ENCODE data around the gene IMMP2L.

Gene IMMP2L

DNA sequence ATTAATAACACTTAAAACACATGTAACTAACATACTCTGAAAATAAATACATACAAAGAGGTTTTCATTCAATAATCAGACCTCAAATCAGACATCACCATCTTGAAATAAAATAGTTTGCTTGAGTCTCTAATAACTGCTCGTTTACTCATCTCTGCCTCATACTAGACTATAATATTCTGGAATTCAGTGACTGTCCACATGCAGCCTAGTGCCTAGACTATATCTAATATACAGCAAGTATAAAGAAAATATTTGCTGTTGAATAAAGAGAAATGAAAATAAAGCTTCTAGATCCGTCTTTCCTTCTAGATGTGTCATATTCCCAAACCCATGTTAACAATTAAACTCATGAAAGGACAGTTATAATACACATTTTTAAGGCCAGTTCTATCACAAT is 707.6 kb downstream of the IMMP2L start:
- TF ChIP-seq, protein P1, sequence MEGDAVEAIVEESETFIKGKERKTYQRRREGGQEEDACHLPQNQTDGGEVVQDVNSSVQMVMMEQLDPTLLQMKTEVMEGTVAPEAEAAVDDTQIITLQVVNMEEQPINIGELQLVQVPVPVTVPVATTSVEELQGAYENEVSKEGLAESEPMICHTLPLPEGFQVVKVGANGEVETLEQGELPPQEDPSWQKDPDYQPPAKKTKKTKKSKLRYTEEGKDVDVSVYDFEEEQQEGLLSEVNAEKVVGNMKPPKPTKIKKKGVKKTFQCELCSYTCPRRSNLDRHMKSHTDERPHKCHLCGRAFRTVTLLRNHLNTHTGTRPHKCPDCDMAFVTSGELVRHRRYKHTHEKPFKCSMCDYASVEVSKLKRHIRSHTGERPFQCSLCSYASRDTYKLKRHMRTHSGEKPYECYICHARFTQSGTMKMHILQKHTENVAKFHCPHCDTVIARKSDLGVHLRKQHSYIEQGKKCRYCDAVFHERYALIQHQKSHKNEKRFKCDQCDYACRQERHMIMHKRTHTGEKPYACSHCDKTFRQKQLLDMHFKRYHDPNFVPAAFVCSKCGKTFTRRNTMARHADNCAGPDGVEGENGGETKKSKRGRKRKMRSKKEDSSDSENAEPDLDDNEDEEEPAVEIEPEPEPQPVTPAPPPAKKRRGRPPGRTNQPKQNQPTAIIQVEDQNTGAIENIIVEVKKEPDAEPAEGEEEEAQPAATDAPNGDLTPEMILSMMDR (IDR thresholded peaks at IDR 0.05; ENCODE audit: insufficient read depth, low read depth, low read length, missing control alignments): no peak
- DNase-seq (ENCODE audit: low read depth): no peak
- H3K4me3 ChIP-seq (ENCODE audit: low read depth, low read length): no peak overlapping the region

- DNase-seq (ENCODE audit: low read depth): no peak
- TF ChIP-seq, protein P1 (IDR thresholded peaks at IDR 0.05; ENCODE audit: insufficient read depth, low read depth, low read length, missing control alignments): no peak
- no peak overlapping the region for H3K4me3 ChIP-seq (ENCODE audit: low read depth, low read length)
These were observed 708.1 kb downstream of the IMMP2L start for GRCh38 chr7:110854166-110854565.

- no peak for DNase-seq (ENCODE audit: low read depth)
- no peak overlapping the region for H3K4me3 ChIP-seq (ENCODE audit: low read depth, low read length)
- TF ChIP-seq, protein P1 (IDR thresholded peaks at IDR 0.05; ENCODE audit: insufficient read depth, low read depth, low read length, missing control alignments): no peak
These were observed 709.0 kb downstream of the IMMP2L start for GRCh38 chr7:110853263-110853662.

GRCh38 chr7:110852156-110852940 is 709.9 kb downstream of the IMMP2L start:
- TF ChIP-seq, protein P1 (IDR thresholded peaks at IDR 0.05; ENCODE audit: insufficient read depth, low read depth, low read length, missing control alignments): no peak
- H3K4me3 ChIP-seq (ENCODE audit: low read depth, low read length): no peak overlapping the region
- DNase-seq (ENCODE audit: low read depth): no peak

GRCh38 chr7:110850224-110850623 is 712.1 kb downstream of the IMMP2L start:
- TF ChIP-seq, protein P1 (IDR thresholded peaks at IDR 0.05; ENCODE audit: insufficient read depth, low read depth, low read length, missing control alignments): no peak
- H3K4me3 ChIP-seq (ENCODE audit: low read depth, low read length): no peak overlapping the region
- no peak for DNase-seq (ENCODE audit: low read depth)

DNA sequence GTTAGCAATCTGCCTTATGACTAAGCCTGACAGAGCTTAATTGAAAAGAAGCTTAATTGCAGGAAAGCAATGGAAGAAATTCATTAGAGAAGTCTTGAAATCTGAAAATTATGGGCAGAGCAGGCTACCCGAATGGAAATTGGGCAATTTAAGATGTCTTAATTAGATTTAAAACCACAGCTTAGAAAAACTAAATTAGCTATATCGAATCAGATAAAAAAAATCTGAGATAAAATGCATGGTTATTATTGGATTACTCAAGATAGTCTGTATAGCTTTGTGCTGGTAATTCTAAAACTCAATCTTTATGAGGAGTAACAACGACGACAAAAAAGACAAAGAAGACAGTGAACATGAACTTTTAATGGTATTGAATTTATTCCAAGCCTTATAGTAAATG is 719.5 kb downstream of the IMMP2L start:
- TF ChIP-seq, protein P1 (IDR thresholded peaks at IDR 0.05; ENCODE audit: insufficient read depth, low read depth, low read length, missing control alignments): no peak
- no peak for DNase-seq (ENCODE audit: low read depth)
- no peak overlapping the region for H3K4me3 ChIP-seq (ENCODE audit: low read depth, low read length)
